T follicular helper cell (primary cell): Measurements from ENCODE around the gene PITX3.

Experiments
- DNase-seq: peaks from one replicate; pipeline ENCODE4 v3.0.0-alpha.2; 2020; ENCODE audit warnings: low read depth
- total RNA-seq, 2 experiments: gene quantifications; one replicate each; lab custom pipeline; 2026; lab: John Stamatoyannopoulos, UW

The PITX3 gene
- total RNA-seq: 0 to 0.04 reads per million in 2 experiments

- peak; percentile 86 for DNase-seq
These were observed at the start of gene PITX3 for GRCh38 chr10:102241444-102242117. Gene PITX3 (minus strand): TSS chr10:102241512. CDS start chr10:102232080, 9,432 bp downstream.

- no peak for DNase-seq
These were observed 48.5 kb upstream of the PITX3 start for GRCh38 chr10:102289840-102290239.

- DNase-seq: no peak
These were observed 48.0 kb upstream of the PITX3 start for GRCh38 chr10:102289356-102289755.

GRCh38 chr10:102287991-102288390 lies 46.7 kb upstream of the PITX3 start:
- no peak for DNase-seq

- no peak for DNase-seq
These were observed 46.2 kb upstream of the PITX3 start for GRCh38 chr10:102287538-102287937.

- DNase-seq: no peak
These were observed 44.9 kb upstream of the PITX3 start for GRCh38 chr10:102286216-102286615.

- DNase-seq: no peak
These were observed 43.8 kb upstream of the PITX3 start for GRCh38 chr10:102285133-102285532.

GRCh38 chr10:102284531-102284930 lies 43.2 kb upstream of the PITX3 start:
- DNase-seq: no peak

- DNase-seq: no peak
These were observed 42.6 kb upstream of the PITX3 start for GRCh38 chr10:102283890-102284289.

- no peak for DNase-seq
These were observed 42.2 kb upstream of the PITX3 start for GRCh38 chr10:102283488-102283887.

GRCh38 chr10:102281102-102281487 lies 39.8 kb upstream of the PITX3 start:
- DNase-seq: no peak

GRCh38 chr10:102280397-102281101 lies 39.2 kb upstream of the PITX3 start:
- DNase-seq: no peak

- no peak for DNase-seq
These were observed 37.8 kb upstream of the PITX3 start for GRCh38 chr10:102279104-102279503.

- DNase-seq: no peak
These were observed 34.0 kb upstream of the PITX3 start for GRCh38 chr10:102275343-102275742.

GRCh38 chr10:102274062-102274461 lies 32.8 kb upstream of the PITX3 start:
- DNase-seq: no peak

GRCh38 chr10:102269017-102269416 lies 27.7 kb upstream of the PITX3 start:
- no peak for DNase-seq

GRCh38 chr10:102268375-102268888 lies 27.1 kb upstream of the PITX3 start:
- no peak for DNase-seq

- no peak for DNase-seq
These were observed 26.4 kb upstream of the PITX3 start for GRCh38 chr10:102267748-102268147.

- no peak for DNase-seq
These were observed 25.4 kb upstream of the PITX3 start for GRCh38 chr10:102266670-102267069.

GRCh38 chr10:102264371-102264770 lies 23.1 kb upstream of the PITX3 start:
- no peak for DNase-seq

GRCh38 chr10:102262744-102263370 lies 21.5 kb upstream of the PITX3 start:
- no peak for DNase-seq

GRCh38 chr10:102261842-102262241 lies 20.5 kb upstream of the PITX3 start:
- no peak for DNase-seq

- no peak for DNase-seq
These were observed 19.9 kb upstream of the PITX3 start for GRCh38 chr10:102261196-102261595.
